Liver (tissue), 9 donors: ENCODE data around the gene CDH15. TPM values are rescaled to one million over a fixed set of nuclear protein-coding genes. Genes with fewer than 3 reads are reported as not detected.

ENCODE experiments used
- DNase-seq: peaks from one replicate; pipeline ENCODE4 v3.0.0-alpha.2; 2017; ENCODE audit warnings: low spot score
- H3K27ac ChIP-seq, 2 donors: one replicate each; pipeline ENCODE4 v1.7.0; 2013; ENCODE audit warnings: inconsistent platforms in 2 of 2, low read length in 2 of 2, control low read depth in 1 of 2, low read depth in 1 of 2, mild to moderate bottlenecking in 1 of 2
- H3K27me3 ChIP-seq, 4 donors: one replicate each; pipeline versions ENCODE4 v1.6.1 to v1.7.0; 2013; ENCODE audit warnings: low read length in 3 of 4, inconsistent platforms in 1 of 4, mild to moderate bottlenecking in 1 of 4, moderate library complexity in 1 of 4; ENCODE audit not compliant: control insufficient read depth in 4 of 4, insufficient read depth in 4 of 4
- H3K36me3 ChIP-seq, 4 donors: one replicate each; pipeline versions ENCODE4 v1.6.1 to v1.7.0; 2013; ENCODE audit warnings: low read length in 3 of 4, mild to moderate bottlenecking in 3 of 4, low read depth in 1 of 4, moderate library complexity in 1 of 4; ENCODE audit not compliant: control insufficient read depth in 4 of 4, insufficient read depth in 3 of 4
- H3K4me1 ChIP-seq, 4 donors: one replicate each; pipeline versions ENCODE4 v1.6.1 to v1.7.0; 2013; ENCODE audit warnings: low read length in 3 of 4, mild to moderate bottlenecking in 3 of 4, moderate library complexity in 1 of 4; ENCODE audit not compliant: control insufficient read depth in 4 of 4, insufficient read depth in 4 of 4
- H3K4me3 ChIP-seq, 3 donors: one replicate each; pipeline versions ENCODE4 v1.6.1 to v1.7.0; 2013; ENCODE audit warnings: low read length in 3 of 3, control low read depth in 1 of 3, low read depth in 1 of 3, mild to moderate bottlenecking in 1 of 3
- H3K9ac ChIP-seq, 2 donors: one replicate each; pipeline ENCODE4 v1.7.0; 2013; ENCODE audit warnings: low read length in 2 of 2, mild to moderate bottlenecking in 2 of 2, moderate library complexity in 2 of 2, control low read depth in 1 of 2, low read depth in 1 of 2
- H3K9me3 ChIP-seq, 4 donors: one replicate each; pipeline versions ENCODE4 v1.6.1 to v1.7.0; 2013; ENCODE audit warnings: low read length in 3 of 4; ENCODE audit not compliant: control insufficient read depth in 4 of 4
- EGR1 ChIP-seq, 2 donors: IDR thresholded peaks; 2 replicates each; pipeline ENCODE4 v1.6.1; 2016 to 2018; ENCODE audit warnings: antibody characterized with exemption in 2 of 2, low read depth in 2 of 2
- FOXA1 ChIP-seq: IDR thresholded peaks from 2 replicates; pipeline ENCODE4 v1.6.1; 2016; ENCODE audit warnings: antibody characterized with exemption
- FOXA2 ChIP-seq: IDR thresholded peaks from 2 replicates; pipeline ENCODE4 v1.6.1; 2016; ENCODE audit warnings: antibody characterized with exemption
- GABPA ChIP-seq, 2 donors: IDR thresholded peaks in 1 of 2; conservative IDR thresholded peaks in 1 of 2; 2 replicates each; pipeline ENCODE4 v1.6.1; 2016; ENCODE audit warnings: antibody characterized with exemption in 2 of 2, mild to moderate bottlenecking in 1 of 2, moderate library complexity in 1 of 2
- HNF4A ChIP-seq, 2 donors: conservative IDR thresholded peaks; 2 replicates each; pipeline ENCODE4 v1.6.1; 2016; ENCODE audit warnings: antibody characterized with exemption in 2 of 2, mild to moderate bottlenecking in 2 of 2
- HNF4G ChIP-seq: IDR thresholded peaks from 2 replicates; pipeline ENCODE4 v1.6.1; 2016; ENCODE audit warnings: antibody characterized with exemption
- JUND ChIP-seq, 2 donors: IDR thresholded peaks; 2 replicates each; pipeline ENCODE4 v1.6.1; 2016; ENCODE audit warnings: antibody characterized with exemption in 2 of 2
- NR2F2 ChIP-seq: IDR thresholded peaks from 2 replicates; pipeline ENCODE4 v1.6.1; 2016; ENCODE audit warnings: antibody characterized with exemption
- RAD21 ChIP-seq, 2 donors: IDR thresholded peaks; 2 replicates each; pipeline ENCODE4 v1.6.1; 2016; ENCODE audit warnings: antibody characterized with exemption in 2 of 2, mild to moderate bottlenecking in 2 of 2
- RXRA ChIP-seq, 2 donors: IDR thresholded peaks; 2 replicates each; pipeline ENCODE4 v1.6.1; 2017 to 2018; ENCODE audit warnings: antibody characterized with exemption in 2 of 2, mild to moderate bottlenecking in 1 of 2
- SP1 ChIP-seq: IDR thresholded peaks from 2 replicates; pipeline ENCODE4 v1.6.1; 2018; ENCODE audit warnings: antibody characterized with exemption, mild to moderate bottlenecking
- TAF1 ChIP-seq: conservative IDR thresholded peaks from 2 replicates; pipeline ENCODE4 v1.6.1; 2016; ENCODE audit warnings: antibody characterized with exemption, mild to moderate bottlenecking
- YY1 ChIP-seq: IDR thresholded peaks from 2 replicates; pipeline ENCODE4 v1.6.1; 2016; ENCODE audit warnings: antibody characterized with exemption, mild to moderate bottlenecking
- WGBS: extraction: QIAGEN DNeasy Blood & Tissue Kit; methylation state at CpG from one replicate; pipeline ENCODE4 v1.1.7; 2013; 5-methylcytosine and 5-hydroxymethylcytosine counted together
- polyA plus RNA-seq, 2 donors: library from polyadenylated mRNA; stranded (reverse) in 1 of 2; unstranded in 1 of 2; fragments of 200-250 nt in 1 of 2; fragments of >200 nt in 1 of 2; fragmentation: Nextera tagmentation in 1 of 2; extraction: Ambion mirVana in 1 of 2; gene quantifications; one replicate each; pipeline versions ENCODE4 v1.2.1 to v1.2.3, GENCODE V29; 2013 to 2015
- total RNA-seq, 2 donors: library from RNA; depleted of rRNA; stranded (reverse); fragments of >200 nt; gene quantifications; one replicate each; pipeline ENCODE4 v1.2.3, GENCODE V29; 2014
- TF ChIP-seq, protein P1 (sequence below): IDR thresholded peaks from 2 replicates; pipeline ENCODE4 v1.6.1; 2016; ENCODE audit warnings: antibody characterized with exemption, mild to moderate bottlenecking
- TF ChIP-seq, protein P2 (sequence below): IDR thresholded peaks from 2 replicates; pipeline ENCODE4 v1.6.1; 2016; ENCODE audit warnings: antibody characterized with exemption
- TF ChIP-seq, protein P3 (sequence below): IDR thresholded peaks from 2 replicates; pipeline ENCODE4 v1.6.1; 2016; ENCODE audit warnings: antibody characterized with exemption
- TF ChIP-seq, protein P4 (sequence below): IDR thresholded peaks from 2 replicates; pipeline ENCODE4 v1.6.1; 2016; ENCODE audit warnings: antibody characterized with exemption
- TF ChIP-seq, protein P5 (sequence below): fragments of 150-350 bp; IDR thresholded peaks from 2 replicates; pipeline ENCODE4 v1.5.1; 2017; ENCODE audit warnings: improper control_type of control experiment, low read depth, low read length; ENCODE audit not compliant: missing input control
- donor health status: healthy.
- donor health status: healthy.
- donor health status: healthy.
- donor health status: healthy.
- donor health status: healthy.

CDH15 gene
- total and polyA plus RNA-seq, 4 donors, result 0.12 TPM; not detected in 3

DNA sequence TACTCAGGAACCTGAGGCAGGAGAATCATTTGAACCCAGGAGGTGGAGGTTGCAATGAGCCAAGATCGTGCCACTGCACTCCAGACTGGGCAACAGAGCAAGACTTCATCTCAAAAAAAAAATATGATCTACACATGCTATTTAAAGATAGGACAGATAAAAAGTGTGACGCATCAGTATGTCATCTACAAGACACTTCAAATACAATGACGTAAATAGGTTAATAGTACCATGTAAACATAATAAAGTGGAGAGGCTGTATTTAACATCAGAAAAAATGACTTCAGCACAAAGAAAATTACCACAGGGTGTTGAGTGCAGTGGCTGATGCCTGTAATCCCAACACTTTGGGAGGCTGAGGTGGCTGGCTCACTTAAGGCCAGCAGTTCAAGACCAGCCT lies 66.2 kb downstream of the CDH15 start:
- WGBS, result 94% methylated on average over 3 of the region's 3 CpGs
- no peak for TF ChIP-seq EGR1 (IDR thresholded peaks at IDR 0.05; ENCODE audit: low read depth in 2 of 2)
- TF ChIP-seq GABPA (IDR thresholded peaks at IDR 0.05 in 1 of 2, conservative IDR thresholded peaks at IDR 0.05 in 1 of 2), result no peak
- TF ChIP-seq FOXA1, result no peak
- no peak for TF ChIP-seq JUND (IDR thresholded peaks at IDR 0.05)
- no peak for TF ChIP-seq HNF4A (conservative IDR thresholded peaks at IDR 0.05)
- no peak for TF ChIP-seq RXRA (IDR thresholded peaks at IDR 0.05)
- TF ChIP-seq RAD21 (IDR thresholded peaks at IDR 0.05), result no peak
- TF ChIP-seq, protein P1, sequence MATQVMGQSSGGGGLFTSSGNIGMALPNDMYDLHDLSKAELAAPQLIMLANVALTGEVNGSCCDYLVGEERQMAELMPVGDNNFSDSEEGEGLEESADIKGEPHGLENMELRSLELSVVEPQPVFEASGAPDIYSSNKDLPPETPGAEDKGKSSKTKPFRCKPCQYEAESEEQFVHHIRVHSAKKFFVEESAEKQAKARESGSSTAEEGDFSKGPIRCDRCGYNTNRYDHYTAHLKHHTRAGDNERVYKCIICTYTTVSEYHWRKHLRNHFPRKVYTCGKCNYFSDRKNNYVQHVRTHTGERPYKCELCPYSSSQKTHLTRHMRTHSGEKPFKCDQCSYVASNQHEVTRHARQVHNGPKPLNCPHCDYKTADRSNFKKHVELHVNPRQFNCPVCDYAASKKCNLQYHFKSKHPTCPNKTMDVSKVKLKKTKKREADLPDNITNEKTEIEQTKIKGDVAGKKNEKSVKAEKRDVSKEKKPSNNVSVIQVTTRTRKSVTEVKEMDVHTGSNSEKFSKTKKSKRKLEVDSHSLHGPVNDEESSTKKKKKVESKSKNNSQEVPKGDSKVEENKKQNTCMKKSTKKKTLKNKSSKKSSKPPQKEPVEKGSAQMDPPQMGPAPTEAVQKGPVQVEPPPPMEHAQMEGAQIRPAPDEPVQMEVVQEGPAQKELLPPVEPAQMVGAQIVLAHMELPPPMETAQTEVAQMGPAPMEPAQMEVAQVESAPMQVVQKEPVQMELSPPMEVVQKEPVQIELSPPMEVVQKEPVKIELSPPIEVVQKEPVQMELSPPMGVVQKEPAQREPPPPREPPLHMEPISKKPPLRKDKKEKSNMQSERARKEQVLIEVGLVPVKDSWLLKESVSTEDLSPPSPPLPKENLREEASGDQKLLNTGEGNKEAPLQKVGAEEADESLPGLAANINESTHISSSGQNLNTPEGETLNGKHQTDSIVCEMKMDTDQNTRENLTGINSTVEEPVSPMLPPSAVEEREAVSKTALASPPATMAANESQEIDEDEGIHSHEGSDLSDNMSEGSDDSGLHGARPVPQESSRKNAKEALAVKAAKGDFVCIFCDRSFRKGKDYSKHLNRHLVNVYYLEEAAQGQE, result no peak
- H3K9me3 ChIP-seq, result peaks cover 0 to 4% (median 2%) of the 10 kb centered on the region in 4 donors
- no peaks in the 10 kb centered on the region for H3K27me3 ChIP-seq
- no peak overlapping the region for H3K4me3 ChIP-seq
- H3K9ac ChIP-seq, result no peak overlapping the region
- DNase-seq, result no peak
- peaks cover 0 to 13% (median 5%) of the 10 kb centered on the region in 4 donors for H3K36me3 ChIP-seq
- H3K4me1 ChIP-seq, result peaks cover 4 to 6% (median 5%) of the 10 kb centered on the region in 4 donors
- no peak overlapping the region for H3K27ac ChIP-seq

DNA sequence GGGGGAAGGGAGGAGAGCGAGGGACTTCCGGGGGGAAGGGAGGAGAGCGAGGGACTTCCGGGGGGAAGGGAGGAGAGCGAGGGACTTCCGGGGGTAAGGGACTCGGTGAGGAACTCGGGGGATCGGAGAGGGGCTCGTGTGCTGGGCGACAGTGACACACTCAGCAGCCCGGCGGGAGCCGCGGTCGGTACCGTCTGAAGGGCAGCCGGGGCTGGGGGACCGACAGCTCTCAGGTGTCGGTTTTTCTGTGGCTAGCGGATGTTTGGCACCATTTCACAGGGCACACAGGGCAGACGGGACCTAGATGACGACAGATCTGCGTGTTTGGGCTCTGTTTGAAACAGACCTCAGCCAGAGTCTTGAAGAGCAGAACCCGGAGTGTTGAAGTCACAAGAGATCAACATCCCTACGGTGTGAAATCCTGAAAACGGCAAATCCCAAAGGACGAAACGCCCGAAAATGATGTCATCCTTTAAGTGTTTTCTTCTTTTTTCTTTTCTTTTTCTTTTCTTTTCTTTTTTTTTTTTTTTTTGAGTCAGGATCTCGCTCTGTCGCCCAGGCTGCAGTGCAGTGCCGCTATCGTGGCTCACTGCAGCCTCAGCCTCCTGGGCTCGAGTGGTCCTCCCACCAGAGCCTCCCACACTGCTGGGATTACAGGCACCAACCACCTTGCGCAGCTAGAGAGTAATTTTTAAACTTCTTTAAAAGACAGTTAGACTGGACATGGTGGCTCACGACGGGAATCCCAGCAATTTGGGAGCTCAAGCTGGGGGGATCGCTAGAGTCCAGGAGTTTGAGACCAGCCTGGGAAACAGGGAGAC lies 69.8 kb downstream of the CDH15 start:
- Histone ChIP-seq H3K4me1 (peaks cover 4 to 8% (median 6%) of the 10 kb centered on the region in 4 donors), H3K4me3 (peak overlapping the region; percentile 84 to 98 (median 96)), H3K27ac (peak overlapping the region; percentile 99 to 100), H3K9me3 (no peaks in the 10 kb centered on the region), H3K9ac (peak overlapping the region; percentile 97 to 99), H3K36me3 (no peaks in the 10 kb centered on the region), H3K27me3 (no peaks in the 10 kb centered on the region)
- WGBS, result 6% methylated on average over 38 of the region's 39 CpGs
- TF ChIP-seq FOXA2 (no peak), RXRA (IDR thresholded peaks at IDR 0.05) (peak; percentile 25 to 53), NR2F2 (no peak), YY1 (no peak), GABPA (IDR thresholded peaks at IDR 0.05 in 1 of 2, conservative IDR thresholded peaks at IDR 0.05 in 1 of 2) (peak; percentile 98 to 100), JUND (IDR thresholded peaks at IDR 0.05) (no peak), TAF1 (no peak), EGR1 (IDR thresholded peaks at IDR 0.05; ENCODE audit: low read depth in 2 of 2) (peak in 1 of 2 donors; percentile 78), RAD21 (IDR thresholded peaks at IDR 0.05) (no peak), FOXA1 (no peak), HNF4G (no peak), HNF4A (conservative IDR thresholded peaks at IDR 0.05) (peak; percentile 5 to 11), SP1 (peak; percentile 37)
- TF ChIP-seq, protein P2, sequence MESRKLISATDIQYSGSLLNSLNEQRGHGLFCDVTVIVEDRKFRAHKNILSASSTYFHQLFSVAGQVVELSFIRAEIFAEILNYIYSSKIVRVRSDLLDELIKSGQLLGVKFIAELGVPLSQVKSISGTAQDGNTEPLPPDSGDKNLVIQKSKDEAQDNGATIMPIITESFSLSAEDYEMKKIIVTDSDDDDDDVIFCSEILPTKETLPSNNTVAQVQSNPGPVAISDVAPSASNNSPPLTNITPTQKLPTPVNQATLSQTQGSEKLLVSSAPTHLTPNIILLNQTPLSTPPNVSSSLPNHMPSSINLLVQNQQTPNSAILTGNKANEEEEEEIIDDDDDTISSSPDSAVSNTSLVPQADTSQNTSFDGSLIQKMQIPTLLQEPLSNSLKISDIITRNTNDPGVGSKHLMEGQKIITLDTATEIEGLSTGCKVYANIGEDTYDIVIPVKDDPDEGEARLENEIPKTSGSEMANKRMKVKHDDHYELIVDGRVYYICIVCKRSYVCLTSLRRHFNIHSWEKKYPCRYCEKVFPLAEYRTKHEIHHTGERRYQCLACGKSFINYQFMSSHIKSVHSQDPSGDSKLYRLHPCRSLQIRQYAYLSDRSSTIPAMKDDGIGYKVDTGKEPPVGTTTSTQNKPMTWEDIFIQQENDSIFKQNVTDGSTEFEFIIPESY, result no peak
- TF ChIP-seq, protein P3, sequence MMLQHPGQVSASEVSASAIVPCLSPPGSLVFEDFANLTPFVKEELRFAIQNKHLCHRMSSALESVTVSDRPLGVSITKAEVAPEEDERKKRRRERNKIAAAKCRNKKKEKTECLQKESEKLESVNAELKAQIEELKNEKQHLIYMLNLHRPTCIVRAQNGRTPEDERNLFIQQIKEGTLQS, result no peak
- TF ChIP-seq, protein P4, sequence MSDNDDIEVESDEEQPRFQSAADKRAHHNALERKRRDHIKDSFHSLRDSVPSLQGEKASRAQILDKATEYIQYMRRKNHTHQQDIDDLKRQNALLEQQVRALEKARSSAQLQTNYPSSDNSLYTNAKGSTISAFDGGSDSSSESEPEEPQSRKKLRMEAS, result peak; percentile 36
- TF ChIP-seq, protein P1, result no peak
- TF ChIP-seq, protein P5, sequence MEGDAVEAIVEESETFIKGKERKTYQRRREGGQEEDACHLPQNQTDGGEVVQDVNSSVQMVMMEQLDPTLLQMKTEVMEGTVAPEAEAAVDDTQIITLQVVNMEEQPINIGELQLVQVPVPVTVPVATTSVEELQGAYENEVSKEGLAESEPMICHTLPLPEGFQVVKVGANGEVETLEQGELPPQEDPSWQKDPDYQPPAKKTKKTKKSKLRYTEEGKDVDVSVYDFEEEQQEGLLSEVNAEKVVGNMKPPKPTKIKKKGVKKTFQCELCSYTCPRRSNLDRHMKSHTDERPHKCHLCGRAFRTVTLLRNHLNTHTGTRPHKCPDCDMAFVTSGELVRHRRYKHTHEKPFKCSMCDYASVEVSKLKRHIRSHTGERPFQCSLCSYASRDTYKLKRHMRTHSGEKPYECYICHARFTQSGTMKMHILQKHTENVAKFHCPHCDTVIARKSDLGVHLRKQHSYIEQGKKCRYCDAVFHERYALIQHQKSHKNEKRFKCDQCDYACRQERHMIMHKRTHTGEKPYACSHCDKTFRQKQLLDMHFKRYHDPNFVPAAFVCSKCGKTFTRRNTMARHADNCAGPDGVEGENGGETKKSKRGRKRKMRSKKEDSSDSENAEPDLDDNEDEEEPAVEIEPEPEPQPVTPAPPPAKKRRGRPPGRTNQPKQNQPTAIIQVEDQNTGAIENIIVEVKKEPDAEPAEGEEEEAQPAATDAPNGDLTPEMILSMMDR, result no peak
- DNase-seq, result peak; percentile 71
